Measurements from ENCODE around the gene NPEPL1. TPM values are rescaled to one million over a fixed set of nuclear protein-coding genes. Genes with fewer than 3 reads are reported as not detected.

Gene NPEPL1
- total and polyA plus RNA-seq, 2 of the 8 experiments (the other 6 are each of a cell fraction or from before 2014, with no cell fraction given), result 12.4 to 26.8 TPM

DNA sequence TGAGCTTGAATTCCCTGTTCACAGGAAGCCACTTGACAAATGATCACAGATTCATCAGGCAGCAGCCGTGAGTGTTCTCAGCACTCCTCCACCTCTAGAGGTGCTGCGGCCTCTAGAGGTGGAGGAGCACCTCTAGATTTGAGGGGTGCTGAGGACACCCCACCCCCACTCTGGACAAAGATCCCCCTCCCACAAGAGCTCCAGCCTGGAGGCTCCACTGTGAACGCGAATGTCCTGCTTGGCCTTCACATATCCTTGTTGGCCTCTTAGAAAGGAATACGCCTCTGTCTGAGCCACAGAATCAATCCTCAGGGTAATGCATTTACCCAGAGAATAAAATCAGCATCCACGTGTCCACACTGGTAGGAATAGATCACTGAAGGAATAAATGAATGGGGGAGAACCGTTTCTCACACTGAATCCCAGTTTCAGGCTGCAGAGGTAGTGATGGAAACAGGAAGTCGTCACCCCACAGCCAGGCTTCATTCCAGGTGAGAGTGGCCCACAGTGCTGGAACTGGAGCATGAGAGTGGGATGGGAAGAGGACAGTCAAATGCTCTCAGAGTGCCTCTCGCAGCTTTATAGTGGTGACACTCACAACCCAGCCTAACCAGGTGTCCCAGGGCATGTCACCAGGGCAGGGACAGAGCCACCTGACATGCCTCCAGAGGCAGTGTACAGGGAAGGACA, 16.6 kb downstream of the NPEPL1 start (continued):
- TF ChIP-seq, protein P1, sequence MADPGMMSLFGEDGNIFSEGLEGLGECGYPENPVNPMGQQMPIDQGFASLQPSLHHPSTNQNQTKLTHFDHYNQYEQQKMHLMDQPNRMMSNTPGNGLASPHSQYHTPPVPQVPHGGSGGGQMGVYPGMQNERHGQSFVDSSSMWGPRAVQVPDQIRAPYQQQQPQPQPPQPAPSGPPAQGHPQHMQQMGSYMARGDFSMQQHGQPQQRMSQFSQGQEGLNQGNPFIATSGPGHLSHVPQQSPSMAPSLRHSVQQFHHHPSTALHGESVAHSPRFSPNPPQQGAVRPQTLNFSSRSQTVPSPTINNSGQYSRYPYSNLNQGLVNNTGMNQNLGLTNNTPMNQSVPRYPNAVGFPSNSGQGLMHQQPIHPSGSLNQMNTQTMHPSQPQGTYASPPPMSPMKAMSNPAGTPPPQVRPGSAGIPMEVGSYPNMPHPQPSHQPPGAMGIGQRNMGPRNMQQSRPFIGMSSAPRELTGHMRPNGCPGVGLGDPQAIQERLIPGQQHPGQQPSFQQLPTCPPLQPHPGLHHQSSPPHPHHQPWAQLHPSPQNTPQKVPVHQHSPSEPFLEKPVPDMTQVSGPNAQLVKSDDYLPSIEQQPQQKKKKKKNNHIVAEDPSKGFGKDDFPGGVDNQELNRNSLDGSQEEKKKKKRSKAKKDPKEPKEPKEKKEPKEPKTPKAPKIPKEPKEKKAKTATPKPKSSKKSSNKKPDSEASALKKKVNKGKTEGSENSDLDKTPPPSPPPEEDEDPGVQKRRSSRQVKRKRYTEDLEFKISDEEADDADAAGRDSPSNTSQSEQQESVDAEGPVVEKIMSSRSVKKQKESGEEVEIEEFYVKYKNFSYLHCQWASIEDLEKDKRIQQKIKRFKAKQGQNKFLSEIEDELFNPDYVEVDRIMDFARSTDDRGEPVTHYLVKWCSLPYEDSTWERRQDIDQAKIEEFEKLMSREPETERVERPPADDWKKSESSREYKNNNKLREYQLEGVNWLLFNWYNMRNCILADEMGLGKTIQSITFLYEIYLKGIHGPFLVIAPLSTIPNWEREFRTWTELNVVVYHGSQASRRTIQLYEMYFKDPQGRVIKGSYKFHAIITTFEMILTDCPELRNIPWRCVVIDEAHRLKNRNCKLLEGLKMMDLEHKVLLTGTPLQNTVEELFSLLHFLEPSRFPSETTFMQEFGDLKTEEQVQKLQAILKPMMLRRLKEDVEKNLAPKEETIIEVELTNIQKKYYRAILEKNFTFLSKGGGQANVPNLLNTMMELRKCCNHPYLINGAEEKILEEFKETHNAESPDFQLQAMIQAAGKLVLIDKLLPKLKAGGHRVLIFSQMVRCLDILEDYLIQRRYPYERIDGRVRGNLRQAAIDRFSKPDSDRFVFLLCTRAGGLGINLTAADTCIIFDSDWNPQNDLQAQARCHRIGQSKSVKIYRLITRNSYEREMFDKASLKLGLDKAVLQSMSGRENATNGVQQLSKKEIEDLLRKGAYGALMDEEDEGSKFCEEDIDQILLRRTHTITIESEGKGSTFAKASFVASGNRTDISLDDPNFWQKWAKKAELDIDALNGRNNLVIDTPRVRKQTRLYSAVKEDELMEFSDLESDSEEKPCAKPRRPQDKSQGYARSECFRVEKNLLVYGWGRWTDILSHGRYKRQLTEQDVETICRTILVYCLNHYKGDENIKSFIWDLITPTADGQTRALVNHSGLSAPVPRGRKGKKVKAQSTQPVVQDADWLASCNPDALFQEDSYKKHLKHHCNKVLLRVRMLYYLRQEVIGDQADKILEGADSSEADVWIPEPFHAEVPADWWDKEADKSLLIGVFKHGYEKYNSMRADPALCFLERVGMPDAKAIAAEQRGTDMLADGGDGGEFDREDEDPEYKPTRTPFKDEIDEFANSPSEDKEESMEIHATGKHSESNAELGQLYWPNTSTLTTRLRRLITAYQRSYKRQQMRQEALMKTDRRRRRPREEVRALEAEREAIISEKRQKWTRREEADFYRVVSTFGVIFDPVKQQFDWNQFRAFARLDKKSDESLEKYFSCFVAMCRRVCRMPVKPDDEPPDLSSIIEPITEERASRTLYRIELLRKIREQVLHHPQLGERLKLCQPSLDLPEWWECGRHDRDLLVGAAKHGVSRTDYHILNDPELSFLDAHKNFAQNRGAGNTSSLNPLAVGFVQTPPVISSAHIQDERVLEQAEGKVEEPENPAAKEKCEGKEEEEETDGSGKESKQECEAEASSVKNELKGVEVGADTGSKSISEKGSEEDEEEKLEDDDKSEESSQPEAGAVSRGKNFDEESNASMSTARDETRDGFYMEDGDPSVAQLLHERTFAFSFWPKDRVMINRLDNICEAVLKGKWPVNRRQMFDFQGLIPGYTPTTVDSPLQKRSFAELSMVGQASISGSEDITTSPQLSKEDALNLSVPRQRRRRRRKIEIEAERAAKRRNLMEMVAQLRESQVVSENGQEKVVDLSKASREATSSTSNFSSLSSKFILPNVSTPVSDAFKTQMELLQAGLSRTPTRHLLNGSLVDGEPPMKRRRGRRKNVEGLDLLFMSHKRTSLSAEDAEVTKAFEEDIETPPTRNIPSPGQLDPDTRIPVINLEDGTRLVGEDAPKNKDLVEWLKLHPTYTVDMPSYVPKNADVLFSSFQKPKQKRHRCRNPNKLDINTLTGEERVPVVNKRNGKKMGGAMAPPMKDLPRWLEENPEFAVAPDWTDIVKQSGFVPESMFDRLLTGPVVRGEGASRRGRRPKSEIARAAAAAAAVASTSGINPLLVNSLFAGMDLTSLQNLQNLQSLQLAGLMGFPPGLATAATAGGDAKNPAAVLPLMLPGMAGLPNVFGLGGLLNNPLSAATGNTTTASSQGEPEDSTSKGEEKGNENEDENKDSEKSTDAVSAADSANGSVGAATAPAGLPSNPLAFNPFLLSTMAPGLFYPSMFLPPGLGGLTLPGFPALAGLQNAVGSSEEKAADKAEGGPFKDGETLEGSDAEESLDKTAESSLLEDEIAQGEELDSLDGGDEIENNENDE (IDR thresholded peaks at IDR 0.05; ENCODE audit: insufficient replicate concordance, low read length), result no peak
- TF ChIP-seq RBBP5 (IDR thresholded peaks at IDR 0.05; ENCODE audit: borderline replicate concordance, low read depth, low read length) (no peak), NANOG (IDR thresholded peaks at IDR 0.05; ENCODE audit: insufficient read depth, low read depth, low read length, poor library complexity, severe bottlenecking) (no peak), SP1 (IDR thresholded peaks at IDR 0.05; ENCODE audit: low read depth, low read length) (no peak)
- TF ChIP-seq, protein P2, sequence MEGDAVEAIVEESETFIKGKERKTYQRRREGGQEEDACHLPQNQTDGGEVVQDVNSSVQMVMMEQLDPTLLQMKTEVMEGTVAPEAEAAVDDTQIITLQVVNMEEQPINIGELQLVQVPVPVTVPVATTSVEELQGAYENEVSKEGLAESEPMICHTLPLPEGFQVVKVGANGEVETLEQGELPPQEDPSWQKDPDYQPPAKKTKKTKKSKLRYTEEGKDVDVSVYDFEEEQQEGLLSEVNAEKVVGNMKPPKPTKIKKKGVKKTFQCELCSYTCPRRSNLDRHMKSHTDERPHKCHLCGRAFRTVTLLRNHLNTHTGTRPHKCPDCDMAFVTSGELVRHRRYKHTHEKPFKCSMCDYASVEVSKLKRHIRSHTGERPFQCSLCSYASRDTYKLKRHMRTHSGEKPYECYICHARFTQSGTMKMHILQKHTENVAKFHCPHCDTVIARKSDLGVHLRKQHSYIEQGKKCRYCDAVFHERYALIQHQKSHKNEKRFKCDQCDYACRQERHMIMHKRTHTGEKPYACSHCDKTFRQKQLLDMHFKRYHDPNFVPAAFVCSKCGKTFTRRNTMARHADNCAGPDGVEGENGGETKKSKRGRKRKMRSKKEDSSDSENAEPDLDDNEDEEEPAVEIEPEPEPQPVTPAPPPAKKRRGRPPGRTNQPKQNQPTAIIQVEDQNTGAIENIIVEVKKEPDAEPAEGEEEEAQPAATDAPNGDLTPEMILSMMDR (IDR thresholded peaks at IDR 0.05; ENCODE audit: control extremely low read depth in 1 of 3, insufficient read depth in 1 of 3, low read depth in 1 of 3, low read length in 3 of 3), result no peak
- TF ChIP-seq, protein P3, sequence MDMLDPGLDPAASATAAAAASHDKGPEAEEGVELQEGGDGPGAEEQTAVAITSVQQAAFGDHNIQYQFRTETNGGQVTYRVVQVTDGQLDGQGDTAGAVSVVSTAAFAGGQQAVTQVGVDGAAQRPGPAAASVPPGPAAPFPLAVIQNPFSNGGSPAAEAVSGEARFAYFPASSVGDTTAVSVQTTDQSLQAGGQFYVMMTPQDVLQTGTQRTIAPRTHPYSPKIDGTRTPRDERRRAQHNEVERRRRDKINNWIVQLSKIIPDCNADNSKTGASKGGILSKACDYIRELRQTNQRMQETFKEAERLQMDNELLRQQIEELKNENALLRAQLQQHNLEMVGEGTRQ (IDR thresholded peaks at IDR 0.05; ENCODE audit: low read length), result no peak

All from H1 (cell line).